Stimulated activated CD8-positive, alpha-beta memory T cell treated with anti-CD3 and anti-CD28 coated beads, Interleukin-15, amount 100 ng/mL, for 4 hours (primary cell): Measurements from ENCODE around the gene KCNK15.

Source experiments
- DNase-seq, 2 donors: peaks; one replicate each; pipeline ENCODE4 v3.0.0-alpha.2; 2020; ENCODE audit warnings: low read depth in 2 of 2

Gene KCNK15

DNA sequence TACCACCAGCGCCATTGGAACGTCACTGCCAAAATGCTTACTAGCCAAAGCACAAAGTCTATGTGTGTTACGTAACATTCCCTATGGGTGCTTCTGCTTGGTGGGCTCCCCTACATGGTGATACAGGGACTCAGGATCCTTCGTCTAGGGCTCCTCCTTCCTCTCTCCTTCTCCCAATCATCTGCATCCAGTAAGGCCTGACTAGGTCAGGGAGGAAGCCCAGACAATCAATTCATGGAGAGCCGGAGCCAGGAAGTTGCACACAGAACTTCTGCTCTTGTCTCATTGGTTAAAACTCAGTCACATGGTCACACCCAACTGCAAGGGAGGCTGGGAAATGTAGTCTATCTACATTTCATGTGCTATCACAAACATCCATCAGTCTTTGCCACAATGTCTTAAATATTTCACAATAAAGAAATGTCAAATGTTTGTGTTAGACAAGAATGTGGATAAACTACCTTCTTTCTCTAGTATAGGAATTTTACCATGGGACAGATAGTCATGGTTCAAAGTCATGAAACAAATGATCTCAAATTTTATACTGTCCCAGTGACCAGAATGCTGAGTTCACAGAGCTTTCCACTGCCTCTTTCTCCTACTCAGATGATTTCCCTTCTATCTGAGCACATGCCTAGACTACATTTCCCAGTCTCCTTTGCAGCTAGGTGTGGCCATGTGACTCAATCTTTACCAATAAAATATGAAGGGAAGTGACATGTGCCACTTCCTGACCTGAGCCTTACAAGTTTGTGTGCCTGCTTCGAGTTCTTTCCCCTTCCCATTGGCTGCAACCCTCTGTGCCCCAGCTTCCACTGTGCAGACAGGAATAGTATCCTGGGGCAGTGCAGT, 9.3 kb upstream of the KCNK15 start:
- DNase-seq = no peak

DNA sequence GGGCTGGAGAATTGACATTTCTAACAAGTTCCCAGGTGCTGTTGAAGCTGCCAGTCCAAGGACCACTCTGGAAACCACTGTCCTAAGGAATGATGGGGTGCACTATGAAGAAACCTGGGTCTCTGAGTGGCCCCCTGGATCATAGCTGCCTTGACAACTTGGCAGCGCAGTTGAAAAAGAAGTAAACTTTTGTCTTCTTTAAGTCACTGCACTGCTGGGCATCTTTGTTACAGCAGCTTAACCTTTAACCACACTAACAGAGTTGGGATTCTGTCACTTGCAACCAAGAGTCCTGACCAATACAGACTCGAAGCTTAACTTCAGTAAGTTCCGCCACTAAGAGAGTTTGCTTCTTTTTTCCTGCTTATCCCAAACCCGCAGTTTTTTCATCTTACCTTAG, 8.5 kb upstream of the KCNK15 start:
- DNase-seq = no peak

DNA sequence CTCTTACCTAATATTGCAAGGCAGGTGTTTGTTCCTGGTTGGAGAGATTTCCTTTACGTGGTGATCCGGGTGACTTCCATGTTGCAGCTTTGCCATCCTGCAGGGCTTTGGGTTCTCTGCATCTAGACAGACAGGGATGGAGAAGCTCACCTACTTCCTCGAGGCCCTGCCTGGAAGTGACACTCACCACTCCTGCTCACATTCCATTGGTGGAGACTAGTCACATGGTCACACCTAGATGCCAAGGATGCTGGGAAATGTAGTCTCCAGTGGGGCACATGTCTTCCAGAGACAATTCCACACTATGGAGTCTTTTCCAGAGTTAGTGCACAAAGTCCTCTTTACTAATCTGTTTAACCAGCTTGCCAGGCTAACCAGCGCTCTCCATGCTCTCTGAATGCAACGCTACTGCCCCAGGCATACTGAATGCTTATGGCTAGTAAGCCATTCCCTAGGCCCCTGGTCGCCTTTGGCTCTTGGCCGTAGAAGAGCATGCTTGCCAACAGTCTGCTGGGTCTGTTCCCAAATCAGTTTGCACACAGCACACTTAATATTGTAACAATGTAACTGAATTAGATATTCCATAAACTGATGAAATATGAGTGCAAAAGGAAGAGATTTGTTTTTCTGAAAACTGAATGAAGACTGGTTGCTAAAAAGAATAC, 6.7 kb upstream of the KCNK15 start:
- no peak for DNase-seq

DNA sequence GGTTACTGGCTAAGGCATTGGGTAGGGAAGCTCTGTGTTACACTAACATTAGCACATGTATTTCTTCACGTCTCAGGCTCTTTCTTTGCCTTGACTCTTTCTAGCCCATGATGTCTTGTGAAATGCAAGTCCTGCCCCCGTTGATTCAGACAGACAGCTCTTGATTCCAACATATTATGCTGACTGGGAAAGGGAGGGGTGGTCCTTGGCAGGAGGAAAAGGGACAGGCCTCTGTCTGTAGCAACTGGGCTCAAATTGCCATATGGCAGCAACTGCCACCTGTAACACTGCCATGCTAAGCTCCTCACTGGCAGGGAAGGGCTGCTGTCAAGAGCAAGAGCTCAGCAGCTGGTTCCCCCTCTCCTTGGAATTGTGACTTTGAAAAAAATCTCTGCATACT, 5.7 kb upstream of the KCNK15 start:
- DNase-seq = no peak

DNA sequence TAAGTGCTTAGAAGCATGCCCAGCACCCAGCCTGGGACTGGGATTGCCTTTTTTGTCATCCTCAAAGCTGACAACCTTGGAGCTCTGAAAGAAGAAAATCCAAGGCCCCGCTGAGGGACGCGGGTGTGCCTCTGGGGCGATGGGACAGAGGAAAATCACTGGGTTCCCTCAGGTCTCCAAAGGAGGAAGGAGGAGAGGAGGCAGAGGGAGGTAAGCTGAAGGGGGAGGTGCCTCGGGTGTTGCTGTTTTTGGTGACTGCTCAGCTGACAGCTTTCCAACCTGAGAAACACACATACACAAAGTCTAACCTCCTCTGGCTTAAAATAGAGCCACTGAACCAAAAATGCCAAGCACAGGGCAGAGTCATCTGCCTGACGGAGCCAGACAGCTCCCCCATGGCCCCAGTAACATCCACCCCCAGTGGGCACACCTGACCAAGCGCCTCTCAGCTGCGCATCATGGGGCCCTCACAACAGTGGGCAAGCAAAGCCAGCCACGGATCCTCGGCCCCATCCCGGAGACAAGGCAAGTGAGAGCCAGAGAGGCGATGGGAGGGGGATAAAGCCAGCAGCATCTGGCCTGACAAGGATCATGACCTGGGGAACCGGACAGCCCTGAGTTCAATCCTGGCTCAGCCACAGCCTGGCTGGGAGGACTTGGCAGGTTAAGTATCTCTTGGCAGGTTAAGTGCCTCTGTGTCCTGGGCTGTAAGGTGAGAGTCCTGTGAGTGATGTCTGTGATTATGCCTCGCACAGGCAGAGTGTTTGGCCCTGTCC, 3.2 kb upstream of the KCNK15 start:
- no peak for DNase-seq

DNA sequence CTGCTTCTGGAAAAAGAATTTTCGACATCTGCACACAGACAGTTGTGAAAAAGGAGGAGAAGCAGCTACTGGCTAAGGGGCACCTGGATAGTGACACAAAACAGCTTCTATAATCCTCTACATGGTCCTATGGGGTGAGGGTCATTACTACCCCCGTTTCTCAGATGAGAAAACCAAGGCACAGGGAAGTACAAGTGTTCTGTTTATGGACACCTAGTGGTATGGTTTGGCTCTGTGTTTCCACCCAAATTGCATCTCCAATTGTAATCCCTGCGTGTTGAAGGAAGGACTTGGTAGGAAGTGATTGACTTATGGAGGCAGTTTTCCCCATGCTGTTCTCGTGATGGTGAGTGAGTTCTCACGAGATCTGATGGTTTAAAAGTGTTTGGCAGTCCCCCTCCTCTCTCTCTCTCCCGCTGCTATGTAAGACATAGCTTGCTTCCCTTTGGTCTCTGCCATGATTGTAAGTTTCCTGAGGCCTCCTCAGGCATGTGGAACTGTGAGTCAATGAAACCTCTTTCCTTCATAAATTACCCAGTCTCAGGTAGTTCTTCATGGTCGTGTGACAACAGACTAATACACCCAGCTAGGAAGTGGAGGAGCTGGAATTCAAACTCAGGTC, 2.5 kb upstream of the KCNK15 start:
- DNase-seq = no peak

DNA sequence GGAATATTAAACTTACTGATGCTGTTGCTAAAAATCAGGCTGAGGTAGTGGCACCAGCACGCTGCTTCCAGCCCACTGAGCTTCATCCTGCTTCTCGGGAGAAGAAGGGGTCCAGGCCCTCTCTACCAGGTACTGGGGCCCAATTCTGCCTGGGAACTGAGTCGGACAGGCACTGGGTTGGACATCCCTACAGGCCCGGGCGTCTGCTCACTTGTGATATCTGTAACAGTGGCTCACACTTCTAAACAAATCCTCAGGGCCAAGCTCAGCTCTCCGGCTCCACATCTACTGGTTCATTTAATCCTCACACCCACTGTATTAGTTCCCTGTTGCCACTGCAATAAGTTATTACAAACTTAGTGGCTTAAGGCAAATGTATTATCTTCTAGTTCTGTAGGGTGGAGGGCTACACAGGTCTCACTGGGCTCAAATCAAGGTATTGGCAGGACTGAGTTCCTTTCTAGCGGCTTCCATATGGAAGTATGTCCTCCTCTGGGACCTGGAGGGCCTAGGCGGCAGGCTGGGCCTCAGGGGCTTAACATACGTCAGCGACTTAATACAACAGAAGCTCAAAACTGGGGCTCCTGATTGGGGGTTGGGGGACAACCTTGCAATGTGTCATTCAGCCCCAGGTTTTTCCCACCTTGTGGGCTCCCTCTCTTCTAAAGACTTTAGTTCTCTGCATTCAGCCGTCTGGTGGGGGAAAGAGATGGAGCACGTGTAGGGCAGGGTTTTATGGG, 1.6 kb upstream of the KCNK15 start:
- DNase-seq = no peak

DNA sequence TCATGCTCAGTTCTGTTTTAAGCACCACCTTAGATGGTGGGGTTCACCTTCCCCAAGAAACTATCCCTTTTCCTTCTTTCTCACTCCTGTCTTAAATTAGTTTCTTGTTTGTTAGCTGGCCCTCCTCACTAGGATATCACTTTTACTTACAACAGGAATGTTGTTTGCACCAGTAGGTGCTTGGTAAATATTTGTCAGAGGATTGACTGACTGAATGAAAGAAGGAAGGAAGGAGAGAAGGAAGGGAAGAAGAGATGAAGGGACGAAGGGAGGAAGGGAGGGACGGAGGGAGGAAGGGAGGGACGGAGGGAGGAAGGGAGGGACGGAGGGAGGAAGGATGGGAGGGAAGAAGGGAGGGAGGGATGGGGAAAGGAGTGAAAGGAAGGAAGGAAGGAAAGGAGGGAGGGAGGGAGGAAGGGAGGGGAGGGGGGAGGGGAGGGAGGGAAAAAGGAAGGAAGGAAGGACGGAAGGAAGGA, 505 bp upstream of the KCNK15 start:
- no peak for DNase-seq

DNA sequence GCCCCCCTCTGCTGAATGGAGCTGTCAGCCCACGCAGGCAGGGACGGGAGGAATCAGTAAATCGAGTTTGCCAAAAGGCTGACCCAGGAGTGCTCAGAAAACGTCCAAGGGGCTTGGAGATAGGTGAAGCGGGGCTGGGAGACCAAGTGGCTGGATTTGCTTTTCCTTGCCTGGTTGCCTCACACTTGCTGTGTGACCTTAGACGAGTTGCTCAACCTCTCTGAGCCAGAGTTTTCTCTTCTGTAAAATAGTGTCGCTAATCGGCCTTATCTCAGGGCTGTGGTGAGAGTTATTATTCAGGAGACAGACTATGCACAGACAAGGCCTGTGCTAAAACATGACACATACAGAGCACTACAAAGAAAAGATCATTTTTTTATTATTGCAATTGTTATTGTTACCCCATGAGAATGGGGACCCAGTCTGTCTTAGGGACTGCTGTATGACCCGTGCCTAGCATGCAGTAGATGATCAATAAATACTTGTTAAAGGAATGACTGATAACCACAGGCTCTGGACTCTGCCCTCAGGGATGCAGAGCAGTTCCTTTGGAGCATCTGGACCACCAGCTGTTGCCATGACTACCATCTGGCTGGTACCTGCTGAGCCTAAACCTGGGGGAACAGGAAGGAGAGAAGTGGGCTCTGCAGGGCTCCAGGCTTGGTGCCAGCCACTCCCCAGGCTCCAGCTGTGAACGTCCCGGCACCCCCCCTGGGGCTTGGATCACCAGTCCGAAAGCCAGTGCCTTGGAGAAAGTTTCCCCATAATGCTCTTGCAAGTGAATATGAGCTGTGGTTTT, 901 bp downstream of the KCNK15 start:
- DNase-seq = no peak

DNA sequence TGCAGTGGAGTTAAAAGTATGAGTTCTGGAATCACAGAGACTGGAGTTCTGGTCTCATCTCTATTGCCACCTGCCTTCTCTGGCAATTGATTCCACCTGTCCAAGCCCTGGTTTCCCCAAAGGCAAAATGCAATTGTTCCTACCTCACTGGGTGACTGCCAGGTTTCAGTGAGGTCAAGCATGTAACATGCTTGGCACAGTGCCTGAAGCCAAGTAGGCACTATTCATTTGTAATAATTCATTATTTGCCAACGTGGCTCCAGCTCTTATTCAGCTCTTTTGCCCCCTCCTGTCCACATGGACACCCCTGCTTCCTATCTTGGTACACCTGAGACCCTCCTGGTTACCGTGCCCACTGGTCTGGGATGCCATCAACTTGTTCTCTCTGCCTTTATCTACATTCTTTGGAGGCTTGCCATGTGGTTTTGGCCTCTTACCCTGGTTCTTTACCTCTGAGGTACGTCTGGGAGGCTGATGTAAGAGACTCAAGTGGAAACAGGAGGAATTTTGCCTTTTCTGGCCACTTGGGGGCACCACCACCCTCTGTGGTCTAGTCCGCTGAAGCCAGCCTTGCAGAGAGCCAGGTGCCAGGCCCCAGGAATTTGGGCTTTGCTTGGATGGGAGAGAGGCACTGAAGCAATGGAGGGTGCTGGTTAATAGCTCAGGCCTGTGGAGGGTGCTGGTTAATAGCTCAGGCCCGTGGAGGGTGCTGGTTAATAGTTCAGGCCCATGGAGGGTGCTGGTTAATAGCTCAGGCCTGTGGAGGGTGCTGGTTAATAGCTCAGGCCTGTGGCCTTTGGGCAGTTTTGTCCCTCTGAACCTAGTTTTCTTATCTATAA, 1.7 kb downstream of the KCNK15 start:
- no peak for DNase-seq

DNA sequence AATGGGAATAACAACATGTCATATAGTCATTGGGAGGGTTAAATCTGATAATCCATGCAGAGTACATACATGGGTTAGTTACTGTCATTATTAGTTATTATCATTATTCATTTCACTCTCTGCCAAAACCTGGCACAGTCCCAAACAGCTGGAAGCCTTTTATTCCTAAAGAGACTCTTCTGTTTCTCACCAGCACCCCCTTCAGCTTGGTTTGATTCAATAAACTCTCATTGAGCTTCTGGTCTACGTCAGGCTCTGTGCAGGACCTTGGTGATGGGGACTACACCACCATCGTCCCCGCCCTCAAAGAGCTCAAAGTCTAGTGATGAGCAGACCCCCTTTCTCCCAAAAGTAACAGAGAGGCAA, 2.3 kb downstream of the KCNK15 start:
- no peak for DNase-seq

DNA sequence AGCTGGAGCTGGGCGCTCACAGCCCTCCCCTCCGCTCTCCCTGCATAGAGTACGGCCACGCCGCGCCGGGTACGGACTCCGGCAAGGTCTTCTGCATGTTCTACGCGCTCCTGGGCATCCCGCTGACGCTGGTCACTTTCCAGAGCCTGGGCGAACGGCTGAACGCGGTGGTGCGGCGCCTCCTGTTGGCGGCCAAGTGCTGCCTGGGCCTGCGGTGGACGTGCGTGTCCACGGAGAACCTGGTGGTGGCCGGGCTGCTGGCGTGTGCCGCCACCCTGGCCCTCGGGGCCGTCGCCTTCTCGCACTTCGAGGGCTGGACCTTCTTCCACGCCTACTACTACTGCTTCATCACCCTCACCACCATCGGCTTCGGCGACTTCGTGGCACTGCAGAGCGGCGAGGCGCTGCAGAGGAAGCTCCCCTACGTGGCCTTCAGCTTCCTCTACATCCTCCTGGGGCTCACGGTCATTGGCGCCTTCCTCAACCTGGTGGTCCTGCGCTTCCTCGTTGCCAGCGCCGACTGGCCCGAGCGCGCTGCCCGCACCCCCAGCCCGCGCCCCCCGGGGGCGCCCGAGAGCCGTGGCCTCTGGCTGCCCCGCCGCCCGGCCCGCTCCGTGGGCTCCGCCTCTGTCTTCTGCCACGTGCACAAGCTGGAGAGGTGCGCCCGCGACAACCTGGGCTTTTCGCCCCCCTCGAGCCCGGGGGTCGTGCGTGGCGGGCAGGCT, 4.6 kb downstream of the KCNK15 start:
- DNase-seq = no peak

DNA sequence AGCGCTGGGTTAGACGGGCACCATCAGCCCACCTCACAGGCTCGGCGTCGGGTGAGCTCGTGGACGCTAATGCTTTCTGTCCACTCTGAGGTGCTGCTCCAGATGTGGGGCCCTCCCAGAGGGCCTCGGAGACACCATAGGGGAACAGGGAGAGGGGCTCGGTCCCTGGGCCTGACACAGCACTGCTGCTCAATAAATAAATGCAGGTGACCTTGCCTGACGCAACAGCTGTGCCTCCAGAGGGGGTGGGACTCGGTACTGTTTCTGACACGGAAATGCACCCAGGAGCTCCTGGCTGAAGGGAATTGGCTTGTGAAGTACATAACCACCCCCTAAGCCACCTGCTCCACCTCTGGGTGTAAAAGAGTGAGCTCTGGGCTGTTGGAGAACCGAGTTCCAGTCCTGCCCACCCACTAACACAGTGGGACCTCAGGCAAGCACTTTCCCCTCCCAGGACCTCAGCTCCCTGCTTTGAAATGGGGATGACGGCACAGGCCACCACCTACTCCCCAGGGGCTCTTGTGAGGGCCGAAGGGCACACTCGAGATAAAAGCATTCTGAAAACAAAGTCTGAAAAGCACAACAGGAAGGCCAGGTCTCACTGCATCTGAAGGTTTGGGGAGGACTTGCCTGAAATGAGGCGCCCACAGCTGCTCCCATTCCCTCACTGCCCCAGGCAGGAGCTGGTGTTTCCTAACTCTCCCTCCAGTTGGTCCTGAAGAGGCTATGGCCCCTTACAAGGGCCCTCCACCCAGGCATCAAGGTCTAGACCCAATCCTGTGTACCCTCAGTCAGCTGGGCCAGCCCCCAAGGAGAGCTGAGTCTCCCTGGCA, 6.7 kb downstream of the KCNK15 start:
- DNase-seq = no peak

DNA sequence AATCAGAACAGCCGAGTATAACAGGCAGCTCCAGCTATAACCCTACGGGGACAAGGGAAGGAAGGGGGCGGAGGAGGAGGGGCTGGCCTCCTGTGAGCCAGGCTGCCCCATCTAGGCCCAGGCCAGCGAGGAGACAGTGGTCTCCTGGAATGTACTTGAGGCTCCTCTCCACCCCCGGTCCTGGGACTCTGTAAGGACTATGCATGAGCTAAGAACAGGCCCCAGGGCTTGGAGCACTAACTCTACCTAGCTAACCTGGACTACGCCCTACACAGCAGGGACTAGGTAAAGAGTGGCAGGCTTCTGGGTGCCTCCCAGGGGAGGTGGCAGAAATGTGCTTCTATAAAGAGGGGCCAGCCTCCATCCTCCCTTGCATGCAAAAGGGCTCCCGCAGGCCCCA, 8.9 kb downstream of the KCNK15 start:
- DNase-seq = no peak

DNA sequence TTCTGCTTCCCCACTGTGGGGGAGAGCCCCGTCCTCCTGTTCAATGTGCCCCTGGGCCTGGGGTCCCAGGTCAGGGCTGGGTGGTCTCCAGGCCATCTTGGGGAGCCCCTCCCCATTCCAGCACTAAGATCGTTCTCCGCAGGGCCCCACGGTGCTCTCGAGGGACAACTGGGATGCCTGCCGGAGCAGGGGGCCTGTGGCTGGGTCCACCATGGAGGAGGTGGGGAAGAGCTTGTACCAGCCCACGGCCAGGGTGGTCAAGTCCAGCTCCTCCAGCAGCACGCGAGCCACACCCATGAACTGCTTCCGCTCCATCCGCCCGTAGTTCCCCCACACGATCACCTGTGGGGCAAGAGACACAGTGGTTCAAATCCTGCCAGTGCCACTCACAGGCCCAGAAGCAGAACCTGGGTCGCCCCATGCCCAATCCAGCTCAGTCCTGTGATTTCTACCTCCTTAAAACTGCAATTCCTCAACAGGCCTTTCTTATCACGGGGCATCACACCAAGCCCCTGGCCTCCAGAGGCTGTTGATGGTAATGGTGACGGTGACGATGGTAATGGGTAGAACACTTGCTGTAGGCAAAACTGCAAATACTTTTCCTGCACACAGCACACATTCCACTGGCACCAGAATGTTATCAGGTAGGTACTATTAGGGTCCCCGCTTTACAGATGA, 10.5 kb downstream of the KCNK15 start:
- DNase-seq = no peak

DNA sequence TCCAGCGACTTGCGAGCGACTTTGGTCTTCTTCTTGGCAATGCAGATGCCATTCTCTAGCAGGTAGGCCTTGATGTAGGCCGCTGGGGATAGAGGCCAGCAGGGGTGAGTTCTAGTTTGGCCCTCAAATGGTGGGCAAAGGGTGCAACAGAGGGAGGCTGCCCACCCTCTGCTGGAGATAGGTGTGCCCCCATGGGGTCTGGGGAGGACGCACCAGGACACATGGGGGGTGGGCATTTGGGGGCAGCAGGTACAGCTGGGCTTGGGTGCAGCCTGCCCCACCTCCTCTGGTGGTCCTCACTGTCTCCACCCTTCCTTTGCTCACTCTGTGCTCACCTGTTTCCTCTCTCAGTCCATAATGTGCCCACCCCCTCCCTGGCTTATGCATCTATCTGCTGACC, 11.3 kb downstream of the KCNK15 start:
- DNase-seq = no peak

DNA sequence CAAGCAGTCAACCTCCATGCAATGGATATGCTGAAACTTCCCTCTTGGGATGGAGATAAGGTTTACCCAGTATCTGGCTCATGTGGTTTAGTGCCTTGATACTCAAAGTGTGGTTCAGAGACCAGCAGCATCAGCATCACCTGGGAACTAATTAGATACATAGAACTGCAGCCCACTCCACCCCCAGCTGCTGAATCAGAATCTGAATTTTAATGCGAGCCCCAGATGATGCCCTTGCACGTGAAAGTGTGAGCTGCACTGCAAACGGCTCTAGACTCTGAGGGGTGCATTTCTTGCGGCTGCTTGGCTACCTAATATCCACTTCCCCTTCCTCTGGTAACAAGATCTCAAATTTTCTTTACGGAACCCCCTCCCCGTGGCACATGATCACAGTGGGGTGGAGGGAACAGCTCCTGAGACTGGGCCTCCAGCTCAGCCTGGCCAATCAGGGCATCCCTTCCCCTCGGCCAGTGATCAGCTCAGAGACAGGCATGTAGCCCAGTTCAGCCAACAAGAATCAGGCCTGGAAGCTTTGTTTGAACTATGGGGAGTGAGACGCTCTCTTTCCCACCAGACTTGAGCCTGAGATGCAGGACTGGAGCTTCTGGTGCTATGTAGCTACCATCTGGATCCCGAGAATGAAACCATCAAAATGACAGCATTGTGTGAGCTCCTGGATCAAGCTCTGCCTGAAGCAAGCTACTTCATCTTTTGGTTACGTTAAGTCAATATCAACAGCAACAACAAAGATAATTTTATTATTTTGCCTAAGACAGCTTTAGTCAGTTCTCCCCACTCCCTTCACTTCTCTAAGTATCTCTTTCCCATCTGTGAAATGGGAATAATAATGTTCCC, 12.8 kb downstream of the KCNK15 start:
- DNase-seq = no peak
